HCT116 (cell line): ENCODE measurements around the gene KCNK1. TPM values are rescaled to one million over a fixed set of nuclear protein-coding genes. Genes with fewer than 3 reads are reported as not detected.

Source experiments
- ATAC-seq: fragments of 200-7000 bp; cut with Tn5 transposase; 2 replicates; pipeline ENCODE4 v1.9.1; 2020; ENCODE audit warnings: mild to moderate bottlenecking, moderate library complexity
- BruUV-seq: library from RNA; stranded (reverse); fragments of 400-500 nt; replicated peaks from 2 replicates; lab custom pipeline; 2021; lab: Mats Ljungman, UMichigan
- CTCF ChIA-PET: fragments of 300-600 bp; sonication (Branson Sonifier 250); formaldehyde crosslinking; loops from one replicate; lab custom pipeline; 2021; ENCODE audit warnings: antibody characterized with exemption; lab: Charles Lee
- POLR2A ChIA-PET: fragments of 300-600, 350-600 bp; sonication (Branson Sonifier 250); formaldehyde crosslinking; loops from one replicate; lab custom pipeline; 2021; ENCODE audit warnings: antibody characterized with exemption; lab: Charles Lee
- RAD21 ChIA-PET, 2 experiments: fragments of 300-600 bp; sonication (Branson Sonifier 250); formaldehyde crosslinking; loops; one replicate each; lab custom pipeline; 2023; ENCODE audit warnings: low total read pairs in 2 of 2; ENCODE audit not compliant: uncharacterized antibody in 2 of 2, unreplicated experiment in 2 of 2, low non-redundant PET in 1 of 2; lab: Charles Lee
- DNase-seq: peaks from one replicate; pipeline ENCODE4 v3.0.0-alpha.2; 2010; ENCODE audit warnings: low read depth, low spot score
- H2AFZ ChIP-seq: fragments of 200-600 bp; shearing (Covaris generic), sonication (generic); 2 replicates; pipeline ENCODE4 v1.6.1; 2017; ENCODE audit warnings: low read depth, mixed run types, mixed read lengths, antibody characterized with exemption, low read length; ENCODE audit not compliant: poor library complexity, severe bottlenecking
- H3K27ac ChIP-seq: 2 replicates; pipeline ENCODE4 v1.5.1; 2012; ENCODE audit warnings: low read depth, low read length
- H3K27me3 ChIP-seq: fragments of 200-600 bp; sonication (generic); 2 replicates; pipeline ENCODE4 v1.6.1; 2016; ENCODE audit warnings: mixed run types, low read length, mixed read lengths; ENCODE audit not compliant: insufficient read depth
- H3K36me3 ChIP-seq, 2 experiments: fragments of 200-500 bp in 1 of 2; fragments of 200-600 bp in 1 of 2; sonication (Bioruptor generic) in 1 of 2; sonication (generic) in 1 of 2; 2 replicates each; pipeline versions ENCODE4 v1.5.1 to v1.6.1; 2014 to 2016; ENCODE audit warnings: low read length in 2 of 2, inconsistent platforms in 1 of 2, mixed read lengths in 1 of 2, mixed run types in 1 of 2; ENCODE audit not compliant: insufficient read depth in 2 of 2, control insufficient read depth in 1 of 2
- H3K4me1 ChIP-seq, 2 experiments: fragments of 200-600 bp in 1 of 2; sonication (generic) in 1 of 2; 2 replicates each; pipeline versions ENCODE4 v1.5.1 to v1.6.1; 2012 to 2017; ENCODE audit warnings: low read length in 2 of 2, inconsistent platforms in 1 of 2, mild to moderate bottlenecking in 1 of 2, mixed read lengths in 1 of 2, mixed run types in 1 of 2, moderate library complexity in 1 of 2; ENCODE audit not compliant: insufficient read depth in 2 of 2, control insufficient read depth in 1 of 2
- H3K4me2 ChIP-seq: fragments of 200-600 bp; sonication (generic); 2 replicates; pipeline ENCODE4 v1.6.1; 2017; ENCODE audit warnings: mixed run types, low read length, mixed read lengths
- H3K4me3 ChIP-seq, 2 experiments: fragments of 200-600 bp in 1 of 2; sonication (generic) in 1 of 2; replicated peaks in 1 of 2; 2 replicates each; pipeline ENCODE4 v1.5.1; 2011 to 2016; ENCODE audit warnings: low read length in 2 of 2, control low read depth in 1 of 2, low read depth in 1 of 2, mild to moderate bottlenecking in 1 of 2, mixed read lengths in 1 of 2, mixed run types in 1 of 2
- H3K79me2 ChIP-seq: fragments of 200-600 bp; sonication (generic); 2 replicates; pipeline ENCODE4 v1.6.1; 2017; ENCODE audit warnings: mild to moderate bottlenecking, mixed run types, low read length, moderate library complexity, mixed read lengths; ENCODE audit not compliant: insufficient read depth
- H3K9ac ChIP-seq: fragments of 200-600 bp; sonication (generic); 2 replicates; pipeline ENCODE4 v1.6.1; 2016; ENCODE audit warnings: low read length, mixed read lengths
- H3K9me2 ChIP-seq: fragments of 200-600 bp; sonication (generic), shearing (Covaris generic); 2 replicates; pipeline ENCODE4 v1.6.1; 2017; ENCODE audit warnings: mixed run types, mild to moderate bottlenecking, moderate library complexity; ENCODE audit not compliant: insufficient read depth
- H3K9me3 ChIP-seq, 2 experiments: fragments of 200-500 bp in 1 of 2; fragments of 200-600 bp in 1 of 2; sonication (Bioruptor generic) in 1 of 2; sonication (generic) in 1 of 2; 2 replicates each; pipeline ENCODE4 v1.6.1; 2014 to 2017; ENCODE audit warnings: low read length in 2 of 2, mixed read lengths in 2 of 2, inconsistent platforms in 1 of 2, low read depth in 1 of 2, mild to moderate bottlenecking in 1 of 2, mixed run types in 1 of 2, moderate library complexity in 1 of 2; ENCODE audit not compliant: control insufficient read depth in 1 of 2, insufficient read depth in 1 of 2
- H4K20me1 ChIP-seq: fragments of 200-600 bp; sonication (generic), shearing (Covaris generic); 2 replicates; pipeline ENCODE4 v1.6.1; 2017; ENCODE audit warnings: mixed run types, mild to moderate bottlenecking, moderate library complexity; ENCODE audit not compliant: insufficient read depth
- ATF3 ChIP-seq: IDR thresholded peaks from 2 replicates; pipeline ENCODE4 v1.6.1; 2012
- CBX3 ChIP-seq: IDR thresholded peaks from 2 replicates; pipeline ENCODE4 v1.6.1; 2012; ENCODE audit warnings: low read depth
- CEBPB ChIP-seq: IDR thresholded peaks from 2 replicates; pipeline ENCODE4 v1.6.1; 2012; ENCODE audit warnings: low read depth
- ELF1 ChIP-seq: IDR thresholded peaks from 2 replicates; pipeline ENCODE4 v1.6.1; 2012; ENCODE audit warnings: low read depth, borderline replicate concordance
- EZH2 ChIP-seq: fragments of 200-600 bp; sonication (generic); IDR thresholded peaks from 2 replicates; pipeline ENCODE4 v1.6.1; 2017; ENCODE audit warnings: antibody characterized with exemption, mixed run types
- EZH2phosphoT487 ChIP-seq: fragments of 200-600 bp; IDR thresholded peaks from 2 replicates; pipeline ENCODE4 v1.6.1; 2018; ENCODE audit warnings: antibody characterized with exemption, borderline replicate concordance
- FOSL1 ChIP-seq: IDR thresholded peaks from 2 replicates; pipeline ENCODE4 v1.6.1; 2012; ENCODE audit warnings: low read depth
- JUND ChIP-seq: IDR thresholded peaks from 2 replicates; pipeline ENCODE4 v1.6.1; 2012
- MAX ChIP-seq: IDR thresholded peaks from 2 replicates; pipeline ENCODE4 v1.6.1; 2012
- POLR2A ChIP-seq: IDR thresholded peaks from 2 replicates; pipeline ENCODE4 v1.7.0; 2011; ENCODE audit warnings: borderline replicate concordance; ENCODE audit not compliant: insufficient read depth, insufficient read length; ENCODE audit errors: extremely low read depth
- POLR2AphosphoS5 ChIP-seq: IDR thresholded peaks from 2 replicates; pipeline ENCODE4 v1.6.1; 2011; ENCODE audit warnings: mild to moderate bottlenecking, low read depth, low read length, moderate library complexity
- RAD21 ChIP-seq: IDR thresholded peaks from 2 replicates; pipeline ENCODE4 v1.6.1; 2012; ENCODE audit warnings: low read depth, mild to moderate bottlenecking
- REST ChIP-seq: IDR thresholded peaks from 2 replicates; pipeline ENCODE4 v1.6.1; 2012; ENCODE audit warnings: low read depth
- SIN3A ChIP-seq: IDR thresholded peaks from 2 replicates; pipeline ENCODE4 v1.6.1; 2012; ENCODE audit warnings: low read depth
- SP1 ChIP-seq: IDR thresholded peaks from 2 replicates; pipeline ENCODE4 v1.6.1; 2012; ENCODE audit warnings: low read depth
- SRF ChIP-seq: IDR thresholded peaks from 2 replicates; pipeline ENCODE4 v1.6.1; 2012; ENCODE audit warnings: low read depth
- TCF7L2 ChIP-seq: IDR thresholded peaks from 2 replicates; pipeline ENCODE4 v1.7.0; 2011; ENCODE audit warnings: borderline replicate concordance, inconsistent platforms; ENCODE audit not compliant: insufficient read depth, insufficient read length; ENCODE audit errors: extremely low read depth
- YY1 ChIP-seq: IDR thresholded peaks from 2 replicates; pipeline ENCODE4 v1.6.1; 2011; ENCODE audit warnings: low read length, low read depth, moderate library complexity, mild to moderate bottlenecking; ENCODE audit not compliant: insufficient replicate concordance; ENCODE audit errors: extremely low read depth
- ZBTB33 ChIP-seq: IDR thresholded peaks from 2 replicates; pipeline ENCODE4 v1.6.1; 2011; ENCODE audit warnings: mild to moderate bottlenecking, low read length, moderate library complexity; ENCODE audit not compliant: insufficient replicate concordance; ENCODE audit errors: extremely low read depth
- ZFX ChIP-seq: fragments of 450-650 bp; IDR thresholded peaks from 2 replicates; pipeline ENCODE4 v1.6.1; 2017
- ZNF274 ChIP-seq: fragments of 200-500 bp; sonication (Bioruptor generic); IDR thresholded peaks from 2 replicates; pipeline ENCODE4 v1.6.1; 2014; ENCODE audit warnings: mild to moderate bottlenecking, low read depth, low read length, inconsistent platforms
- intact Hi-C: fragments of 100-400 bp; cut with micrococcal nuclease; formaldehyde crosslinking; loops from 2 replicates; pipeline ENCODE4 v1.10.0; 2022
- total RNA-seq: library from RNA; stranded (reverse); gene quantifications from one replicate; pipeline ENCODE4 v1.2.1, GENCODE V29; 2021; ENCODE audit not compliant: unreplicated experiment

KCNK1 gene
- total RNA-seq, 1 experiment from 2014 or later = 28.4 TPM

- no peak for TF ChIP-seq POLR2A
These were observed 38.6 kb downstream of the KCNK1 start (continued) for GRCh38 chr1:233652526-233652925.

GRCh38 chr1:233654658-233655280, 40.9 kb downstream of the KCNK1 start:
- Histone ChIP-seq H3K9ac (no peak overlapping the region), H3K36me3 (no peaks in the 10 kb centered on the region), H3K27me3 (no peaks in the 10 kb centered on the region), H4K20me1 (no peaks in the 10 kb centered on the region), H3K79me2 (peaks cover 18% of the 10 kb centered on the region), H3K9me2 (no peaks in the 10 kb centered on the region), H3K4me2 (peak overlapping the region; percentile 68), H3K9me3 (no peaks in the 10 kb centered on the region), H3K4me3 (peak overlapping the region in 1 of 2 experiments; percentile 32; a peak in 2 of 4 replicates), H3K4me1 (peaks cover 29 to 50% of the 10 kb centered on the region in 2 experiments), H2AFZ (no peak overlapping the region), H3K27ac (no peak overlapping the region)
- DNase-seq = peak; percentile 59
- BruUV-seq = no TSS peak
- CTCF ChIA-PET = no interaction called here
- POLR2A ChIA-PET = no interaction called here
- intact Hi-C loops = no loop called here
- RAD21 ChIA-PET = no interaction called here
- ATAC-seq = peak; percentile 73
- peak; percentile 25 for TF ChIP-seq YY1
- TF ChIP-seq JUND = peak; percentile 79
- TF ChIP-seq REST = no peak
- peak; percentile 83 for TF ChIP-seq FOSL1
- TF ChIP-seq SP1 = peak; percentile 85
- no peak for TF ChIP-seq SRF
- no peak for TF ChIP-seq ELF1
- TF ChIP-seq MAX = peak; percentile 32; the same call in 1 of the 2 replicates
- no peak for TF ChIP-seq EZH2phosphoT487
- no peak for TF ChIP-seq ZFX
- TF ChIP-seq ATF3 = no peak
- TF ChIP-seq RAD21 = no peak; the same call in 1 of the 2 replicates
- TF ChIP-seq ZBTB33 = no peak
- peak; percentile 86 for TF ChIP-seq CBX3
- TF ChIP-seq ZNF274 = no peak
- TF ChIP-seq EZH2 = no peak
- peak; percentile 92 for TF ChIP-seq CEBPB
- TF ChIP-seq SIN3A = peak; percentile 30; the same call in 1 of the 2 replicates
- peak; percentile 30; the same call in 1 of the 2 replicates for TF ChIP-seq POLR2AphosphoS5
- TF ChIP-seq TCF7L2 = no peak
